ENCODE results near the gene TNIK. TPM values are rescaled to one million over a fixed set of nuclear protein-coding genes. Genes with fewer than 3 reads are reported as not detected.
A peak's percentile ranks its signal among the peaks of the same experiment; 100 is the strongest.

TNIK gene
- total and polyA plus RNA-seq, 12 donors: 9.3 to 51.9 (median 35.1) TPM

DNA sequence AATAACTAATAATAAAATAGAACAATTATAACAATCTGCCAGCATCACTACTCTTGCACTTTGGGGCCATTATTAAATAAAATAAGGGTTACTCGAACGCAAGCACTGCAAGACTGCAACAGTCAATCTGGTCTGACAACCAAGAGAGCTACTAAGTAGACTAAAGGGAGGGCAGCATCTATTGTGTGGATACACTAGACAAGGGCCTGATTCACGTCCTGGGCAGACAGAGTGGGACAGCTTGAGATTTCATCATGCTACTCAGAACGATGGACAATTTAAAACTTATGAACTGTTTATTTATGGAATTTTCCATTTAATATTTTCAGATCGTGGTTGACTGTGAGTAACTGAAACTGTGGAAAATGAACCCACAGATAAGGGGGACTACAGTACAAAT is 39.5 kb downstream of the TNIK start:
- peak in 6 of 8 donors; percentile 30 to 72 (median 48) for ATAC-seq

GRCh38 chr3:171419457-171419856 is 40.7 kb downstream of the TNIK start:
- WGBS, 2 donors: 65% methylated on average over 3 of the region's 3 CpGs
- no peaks in the 10 kb centered on the region for H3K36me3 ChIP-seq
- peaks cover 0 to 3% (median 0%) of the 10 kb centered on the region in 11 donors for H3K9me3 ChIP-seq
- ATAC-seq: no peak
- TF ChIP-seq CTCF (IDR thresholded peaks at IDR 0.05): no peak
- H3K4me1 ChIP-seq: peaks cover 0 to 49% (median 33%) of the 10 kb centered on the region in 9 donors
- H3K27ac ChIP-seq: no peak overlapping the region
- DNase-seq: no peak
- no peak overlapping the region for H3K4me3 ChIP-seq
- intact Hi-C loops (cut with DNase I): loop anchor here in 1 of 10 donors (5.0 kb wide), 1 partner anchor 33 kb away; no protein-coding TSS in a partner anchor
- no peaks in the 10 kb centered on the region for H3K27me3 ChIP-seq

More for the DNA sequence above, 39.5 kb downstream of the TNIK start:
- Histone ChIP-seq H3K27ac (peak overlapping the region in 3 of 10 donors; percentile 9 to 28 (median 18)), H3K4me3 (no peak overlapping the region), H3K27me3 (no peaks in the 10 kb centered on the region), H3K36me3 (no peaks in the 10 kb centered on the region), H3K9me3 (peaks cover 0 to 3% (median 0%) of the 10 kb centered on the region in 11 donors), H3K4me1 (peaks cover 0 to 38% (median 30%) of the 10 kb centered on the region in 9 donors)
- DNase-seq: no peak
- 60 to 63% methylated on average over 5 of the region's 5 CpGs for WGBS, 2 donors
- intact Hi-C loops (cut with DNase I): no loop called here
- no peak for TF ChIP-seq CTCF (IDR thresholded peaks at IDR 0.05)

- no peaks in the 10 kb centered on the region for H3K36me3 ChIP-seq
- H3K4me1 ChIP-seq: peaks cover 0 to 62% (median 33%) of the 10 kb centered on the region in 9 donors
- peak overlapping the region in 8 of 10 donors; percentile 1 to 63 (median 42) for H3K27ac ChIP-seq
- no peak for TF ChIP-seq CTCF (IDR thresholded peaks at IDR 0.05)
- DNase-seq (peak in 1 of 2 donors; percentile 16), ATAC-seq (peak; percentile 52 to 92 (median 72))
- no peaks in the 10 kb centered on the region for H3K27me3 ChIP-seq
- H3K9me3 ChIP-seq: no peaks in the 10 kb centered on the region
- no peak overlapping the region for H3K4me3 ChIP-seq
- intact Hi-C loops (cut with DNase I): loop anchor here in 1 of 10 donors (5.0 kb wide), 1 partner anchor 34 kb away; no protein-coding TSS in a partner anchor
- WGBS, 2 donors: 57 to 64% methylated on average over 3 of the region's 3 CpGs
Observed at GRCh38 chr3:171417813-171418212, 42.4 kb downstream of the TNIK start.

- Histone ChIP-seq H3K27ac (peak overlapping the region in 5 of 10 donors; percentile 1 to 61 (median 37)), H3K4me1 (peaks cover 0 to 69% (median 33%) of the 10 kb centered on the region in 9 donors), H3K27me3 (no peaks in the 10 kb centered on the region), H3K9me3 (no peaks in the 10 kb centered on the region), H3K4me3 (no peak overlapping the region), H3K36me3 (no peaks in the 10 kb centered on the region)
- no peak for ATAC-seq
- intact Hi-C loops (cut with DNase I): loop anchor here in 1 of 10 donors (5.0 kb wide), 1 partner anchor 35 kb away; no protein-coding TSS in a partner anchor
- TF ChIP-seq CTCF (IDR thresholded peaks at IDR 0.05): no peak
- WGBS, 2 donors: 80 to 92% methylated on average over 1 of the region's 1 CpG
- no peak for DNase-seq
Observed at GRCh38 chr3:171417137-171417536, 43.1 kb downstream of the TNIK start.
